SKM-1 treated with dmso at 0.1 percent for 144 hours (cell line): ENCODE results near the gene ILRUN.
A peak's percentile ranks its signal among the peaks of the same experiment; 100 is the strongest.
"Not testable (repeated sequence)": the region's sequence is repeated elsewhere in the genome, so short reads cannot be mapped to it uniquely, and the experiment has no call there.

Experiments
- DNase-seq: peaks from one replicate; lab custom pipeline; 2025; ENCODE audit not compliant: unreplicated experiment; lab: John Stamatoyannopoulos, UW

ILRUN gene

GRCh38 chr6:34696739-34697543, at the start of gene ILRUN:
Gene ILRUN (minus strand): TSS chr6:34696767. CDS start chr6:34696603, 164 bp downstream.
- DNase-seq: peak; percentile 87

- DNase-seq: no peak
These were observed 48.9 kb upstream of the ILRUN start for GRCh38 chr6:34745277-34746103.

GRCh38 chr6:34744294-34744647, 47.7 kb upstream of the ILRUN start:
- not testable (repeated sequence) for DNase-seq

- no peak for DNase-seq
These were observed 47.2 kb upstream of the ILRUN start for GRCh38 chr6:34743625-34744293.

- DNase-seq: no peak
These were observed 45.5 kb upstream of the ILRUN start for GRCh38 chr6:34742094-34742493.

- no peak for DNase-seq
These were observed 40.3 kb upstream of the ILRUN start for GRCh38 chr6:34736823-34737222.

GRCh38 chr6:34731393-34732060, 35.0 kb upstream of the ILRUN start:
- DNase-seq: no peak

GRCh38 chr6:34729631-34730470, 33.3 kb upstream of the ILRUN start:
- DNase-seq: no peak

- no peak for DNase-seq
These were observed 29.5 kb upstream of the ILRUN start for GRCh38 chr6:34726055-34726454.

- no peak for DNase-seq
These were observed 26.6 kb upstream of the ILRUN start for GRCh38 chr6:34723203-34723602.

- no peak for DNase-seq
These were observed 25.9 kb upstream of the ILRUN start for GRCh38 chr6:34722451-34722850.

GRCh38 chr6:34720160-34720559, 23.6 kb upstream of the ILRUN start:
- not testable (repeated sequence) for DNase-seq

- DNase-seq: not testable (repeated sequence)
These were observed 23.1 kb upstream of the ILRUN start for GRCh38 chr6:34719646-34720045.

- no peak for DNase-seq
These were observed 22.4 kb upstream of the ILRUN start for GRCh38 chr6:34718976-34719375.

- no peak for DNase-seq
These were observed 20.9 kb upstream of the ILRUN start for GRCh38 chr6:34717466-34717865.

GRCh38 chr6:34714663-34715062, 18.1 kb upstream of the ILRUN start:
- no peak for DNase-seq

- not testable (repeated sequence) for DNase-seq
These were observed 16.3 kb upstream of the ILRUN start for GRCh38 chr6:34712881-34713280.

- DNase-seq: no peak
These were observed 12.8 kb upstream of the ILRUN start for GRCh38 chr6:34709386-34709785.

GRCh38 chr6:34705241-34705640, 8.7 kb upstream of the ILRUN start:
- DNase-seq: no peak

GRCh38 chr6:34701199-34701598, 4.6 kb upstream of the ILRUN start:
- DNase-seq: no peak
